Left ventricle myocardium inferior (tissue), 1 donor: Measurements from ENCODE around the gene DOK4. TPM values are rescaled to one million over a fixed set of nuclear protein-coding genes. Genes with fewer than 3 reads are reported as not detected.

ENCODE experiments used
- DNase-seq: peaks from one replicate; pipeline ENCODE4 v3.0.0-alpha.2; 2020
- H3K27ac ChIP-seq: fragments of 200-600 bp; replicated peaks from 2 replicates; pipeline ENCODE4 v1.8.0; 2021
- H3K27me3 ChIP-seq: fragments of 200-600 bp; 2 replicates; pipeline ENCODE4 v1.8.0; 2021; ENCODE audit warnings: low read depth
- H3K36me3 ChIP-seq: fragments of 200-600 bp; 2 replicates; pipeline ENCODE4 v1.8.0; 2021
- H3K4me1 ChIP-seq: fragments of 200-600 bp; 2 replicates; pipeline ENCODE4 v1.8.0; 2021
- H3K4me3 ChIP-seq: fragments of 200-600 bp; 2 replicates; pipeline ENCODE4 v1.8.0; 2021; ENCODE audit warnings: mild to moderate bottlenecking, moderate library complexity
- H3K9me3 ChIP-seq: fragments of 200-600 bp; replicated peaks from 2 replicates; pipeline ENCODE4 v1.8.0; 2021
- CTCF ChIP-seq: fragments of 200-600 bp; IDR thresholded peaks from 2 replicates; pipeline ENCODE4 v1.8.0; 2021; ENCODE audit warnings: antibody characterized with exemption, mild to moderate bottlenecking, borderline replicate concordance
- intact Hi-C: fragments of 100-400 bp; cut with micrococcal nuclease; formaldehyde crosslinking; loops from one replicate; pipeline ENCODE4 v1.11.0; 2022
- total RNA-seq: library from RNA; stranded (reverse); fragmentation: NEBNext Ultra II Directional; extraction: Animal tissue kit (Norgen Biotek cat#: 25700); gene quantifications from one replicate; pipeline ENCODE4 v1.2.1, GENCODE V29; 2021
- donor health status: DM: no; HTN: yes; CAD: no; lungs with severe emphysema.

The DOK4 gene
- total RNA-seq, 1 donor from 2014 or later: 10.0 TPM

GRCh38 chr16:57427824-57428223 lies 58.5 kb downstream of the DOK4 start:
- H3K36me3 ChIP-seq: peaks cover 65% of the 10 kb centered on the region
- TF ChIP-seq CTCF: no peak
- peaks cover 12% of the 10 kb centered on the region for H3K4me1 ChIP-seq
- intact Hi-C loops: no loop called here
- DNase-seq: no peak
- H3K27ac ChIP-seq: no peak overlapping the region
- H3K9me3 ChIP-seq: no peaks in the 10 kb centered on the region
- no peak overlapping the region for H3K4me3 ChIP-seq
- H3K27me3 ChIP-seq: no peaks in the 10 kb centered on the region

GRCh38 chr16:57427307-57427706 lies 59.0 kb downstream of the DOK4 start:
- peaks cover 17% of the 10 kb centered on the region for H3K4me1 ChIP-seq
- H3K27ac ChIP-seq: no peak overlapping the region
- H3K27me3 ChIP-seq: no peaks in the 10 kb centered on the region
- intact Hi-C loops: no loop called here
- DNase-seq: no peak
- H3K4me3 ChIP-seq: no peak overlapping the region
- peaks cover 59% of the 10 kb centered on the region for H3K36me3 ChIP-seq
- H3K9me3 ChIP-seq: no peaks in the 10 kb centered on the region
- no peak for TF ChIP-seq CTCF

- no peak for DNase-seq
- Histone ChIP-seq H3K9me3 (no peaks in the 10 kb centered on the region), H3K27ac (no peak overlapping the region), H3K27me3 (no peaks in the 10 kb centered on the region), H3K4me3 (no peak overlapping the region), H3K36me3 (peaks cover 50% of the 10 kb centered on the region), H3K4me1 (peaks cover 24% of the 10 kb centered on the region)
- intact Hi-C loops: no loop called here
- TF ChIP-seq CTCF: no peak
Measured at GRCh38 chr16:57426356-57426755, 59.9 kb downstream of the DOK4 start.

GRCh38 chr16:57424583-57424982 lies 61.7 kb downstream of the DOK4 start:
- Histone ChIP-seq H3K27me3 (no peaks in the 10 kb centered on the region), H3K4me3 (no peak overlapping the region), H3K9me3 (no peaks in the 10 kb centered on the region), H3K4me1 (peaks cover 26% of the 10 kb centered on the region), H3K27ac (peak overlapping the region; percentile 60), H3K36me3 (peaks cover 32% of the 10 kb centered on the region)
- DNase-seq: no peak
- no peak for TF ChIP-seq CTCF
- intact Hi-C loops: no loop called here

- DNase-seq: no peak
- Histone ChIP-seq H3K9me3 (no peaks in the 10 kb centered on the region), H3K4me1 (peaks cover 41% of the 10 kb centered on the region), H3K27ac (no peak overlapping the region), H3K36me3 (peaks cover 19% of the 10 kb centered on the region), H3K4me3 (no peak overlapping the region), H3K27me3 (no peaks in the 10 kb centered on the region)
- intact Hi-C loops: no loop called here
- TF ChIP-seq CTCF: no peak
Measured at GRCh38 chr16:57423152-57423551, 63.1 kb downstream of the DOK4 start.
